Keratinocyte (primary cell): ENCODE results near the gene PTPRF.

Experiments used
- EZH2 ChIP-seq: IDR thresholded peaks from one replicate; pipeline ENCODE4 v1.6.1; 2012; ENCODE audit warnings: inconsistent platforms, mild to moderate bottlenecking, low read length, moderate library complexity
- TF ChIP-seq, protein P1 (sequence below), 3 experiments: IDR thresholded peaks in 1 of 3; conservative IDR thresholded peaks in 1 of 3; optimal IDR thresholded peaks in 1 of 3; 2 replicates in 2 of 3; 3 replicates in 1 of 3; pipeline versions ENCODE3 to v1.5.1; 2011; ENCODE audit warnings: low read length in 3 of 3, mild to moderate bottlenecking in 3 of 3, moderate library complexity in 2 of 3, control low read depth in 1 of 3, inconsistent platforms in 1 of 3; ENCODE audit not compliant: insufficient read depth in 2 of 3; ENCODE audit errors: extremely low read depth in 1 of 3

DNA sequence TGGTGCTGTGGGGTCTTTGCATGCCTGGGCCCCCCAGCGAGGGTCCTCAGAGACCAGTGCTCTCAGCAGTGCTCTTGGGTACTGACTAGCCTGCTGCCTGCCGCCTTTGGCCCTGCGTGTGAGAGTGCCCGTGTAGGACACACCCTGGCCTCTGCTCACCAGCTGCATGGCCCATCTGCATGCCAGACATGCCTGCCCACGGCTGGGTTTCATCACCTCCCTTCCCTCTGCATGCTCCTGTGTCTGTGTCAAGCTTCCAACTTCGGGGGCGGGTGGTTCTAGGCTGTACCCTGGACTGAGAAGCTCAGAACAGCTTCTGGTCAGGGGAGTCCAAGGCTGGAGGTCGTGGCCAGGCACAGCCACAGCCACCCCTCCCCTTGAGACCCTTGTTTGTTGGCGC lies 56.9 kb downstream of the PTPRF start:
- TF ChIP-seq, protein P1, sequence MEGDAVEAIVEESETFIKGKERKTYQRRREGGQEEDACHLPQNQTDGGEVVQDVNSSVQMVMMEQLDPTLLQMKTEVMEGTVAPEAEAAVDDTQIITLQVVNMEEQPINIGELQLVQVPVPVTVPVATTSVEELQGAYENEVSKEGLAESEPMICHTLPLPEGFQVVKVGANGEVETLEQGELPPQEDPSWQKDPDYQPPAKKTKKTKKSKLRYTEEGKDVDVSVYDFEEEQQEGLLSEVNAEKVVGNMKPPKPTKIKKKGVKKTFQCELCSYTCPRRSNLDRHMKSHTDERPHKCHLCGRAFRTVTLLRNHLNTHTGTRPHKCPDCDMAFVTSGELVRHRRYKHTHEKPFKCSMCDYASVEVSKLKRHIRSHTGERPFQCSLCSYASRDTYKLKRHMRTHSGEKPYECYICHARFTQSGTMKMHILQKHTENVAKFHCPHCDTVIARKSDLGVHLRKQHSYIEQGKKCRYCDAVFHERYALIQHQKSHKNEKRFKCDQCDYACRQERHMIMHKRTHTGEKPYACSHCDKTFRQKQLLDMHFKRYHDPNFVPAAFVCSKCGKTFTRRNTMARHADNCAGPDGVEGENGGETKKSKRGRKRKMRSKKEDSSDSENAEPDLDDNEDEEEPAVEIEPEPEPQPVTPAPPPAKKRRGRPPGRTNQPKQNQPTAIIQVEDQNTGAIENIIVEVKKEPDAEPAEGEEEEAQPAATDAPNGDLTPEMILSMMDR (optimal IDR thresholded peaks at IDR 0.05 in 1 of 3, IDR thresholded peaks at IDR 0.05 in 1 of 3, conservative IDR thresholded peaks at IDR 0.05 in 1 of 3; ENCODE audit: extremely low read depth in 1 of 3, insufficient read depth in 2 of 3, low read length in 3 of 3) = no peak
- TF ChIP-seq EZH2 = no peak
